OCI-LY3 (cell line): ENCODE results near the gene TNS3.

Source experiments
- EZH2phosphoT487 ChIP-seq: fragments of 200-600 bp; shearing (Covaris generic); IDR thresholded peaks from 2 replicates; pipeline ENCODE4 v1.6.1; 2018; ENCODE audit warnings: antibody characterized with exemption, mixed run types, low read depth
- TF ChIP-seq, protein P1 (sequence below): fragments of 200-600, 300-600 bp; sonication (generic); IDR thresholded peaks from 2 replicates; pipeline ENCODE4 v1.5.1; 2014; ENCODE audit warnings: antibody characterized with exemption, low read length, low read depth

DNA sequence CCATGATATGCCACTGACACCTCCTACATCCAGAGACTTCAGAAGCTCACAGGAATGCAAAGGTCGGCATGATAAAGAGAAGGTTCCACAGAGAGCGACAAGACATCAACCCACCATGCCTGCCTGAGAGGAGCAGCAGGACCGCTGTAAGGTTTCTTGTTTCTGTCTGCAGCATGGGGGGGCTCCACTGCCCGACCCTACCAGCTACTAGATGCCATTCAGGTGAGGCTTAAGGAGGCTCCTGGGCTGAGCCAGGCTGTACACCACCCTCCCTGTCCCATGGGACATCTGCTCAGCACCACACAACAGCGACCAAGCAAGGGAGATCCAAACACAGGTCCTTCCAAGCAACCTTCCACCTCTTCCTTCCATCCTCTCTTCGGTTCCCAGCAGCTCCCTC, 234.6 kb downstream of the TNS3 start:
- TF ChIP-seq, protein P1, sequence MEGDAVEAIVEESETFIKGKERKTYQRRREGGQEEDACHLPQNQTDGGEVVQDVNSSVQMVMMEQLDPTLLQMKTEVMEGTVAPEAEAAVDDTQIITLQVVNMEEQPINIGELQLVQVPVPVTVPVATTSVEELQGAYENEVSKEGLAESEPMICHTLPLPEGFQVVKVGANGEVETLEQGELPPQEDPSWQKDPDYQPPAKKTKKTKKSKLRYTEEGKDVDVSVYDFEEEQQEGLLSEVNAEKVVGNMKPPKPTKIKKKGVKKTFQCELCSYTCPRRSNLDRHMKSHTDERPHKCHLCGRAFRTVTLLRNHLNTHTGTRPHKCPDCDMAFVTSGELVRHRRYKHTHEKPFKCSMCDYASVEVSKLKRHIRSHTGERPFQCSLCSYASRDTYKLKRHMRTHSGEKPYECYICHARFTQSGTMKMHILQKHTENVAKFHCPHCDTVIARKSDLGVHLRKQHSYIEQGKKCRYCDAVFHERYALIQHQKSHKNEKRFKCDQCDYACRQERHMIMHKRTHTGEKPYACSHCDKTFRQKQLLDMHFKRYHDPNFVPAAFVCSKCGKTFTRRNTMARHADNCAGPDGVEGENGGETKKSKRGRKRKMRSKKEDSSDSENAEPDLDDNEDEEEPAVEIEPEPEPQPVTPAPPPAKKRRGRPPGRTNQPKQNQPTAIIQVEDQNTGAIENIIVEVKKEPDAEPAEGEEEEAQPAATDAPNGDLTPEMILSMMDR, result no peak
- TF ChIP-seq EZH2phosphoT487, result no peak
